Measurements from ENCODE around the gene ZBTB1.

DNA sequence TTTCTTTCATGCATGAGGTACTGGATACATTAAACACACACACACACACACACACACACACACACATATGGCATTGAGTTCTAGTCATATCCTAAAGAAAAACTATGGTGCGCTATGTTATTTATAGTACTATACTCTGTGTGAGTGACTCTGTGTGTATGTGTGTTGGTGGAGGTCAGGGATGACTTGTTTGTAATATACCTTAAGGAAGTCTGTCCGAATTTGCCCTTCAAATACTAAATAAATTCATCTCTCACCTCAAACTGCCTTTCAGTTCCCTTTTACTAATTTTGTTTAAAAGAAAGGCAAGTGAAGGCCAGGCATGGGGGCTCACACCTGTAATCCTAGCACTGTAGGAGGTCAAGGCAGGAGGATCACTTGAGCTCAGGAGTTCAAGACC is 41.4 kb upstream of the ZBTB1 start:
- no peak for TF ChIP-seq CTCF (IDR thresholded peaks at IDR 0.05; ENCODE audit: extremely low read depth in 1 of 2, insufficient read depth in 1 of 2, low read depth in 1 of 2, low read length in 2 of 2)
- TF ChIP-seq EZH2 (IDR thresholded peaks at IDR 0.05; ENCODE audit: borderline replicate concordance, low read depth, low read length, severe bottlenecking): no peak
